Spleen (tissue), 11 donors: ENCODE results near the gene KDM1B. TPM values are rescaled to one million over a fixed set of nuclear protein-coding genes. Genes with fewer than 3 reads are reported as not detected.

Experiments used
- DNase-seq: peaks from one replicate; pipeline ENCODE4 v3.0.0-alpha.2; 2020
- H3K27ac ChIP-seq, 8 donors: fragments of 200-600 bp; sonication (generic) in 7 of 8; 1 replicate in 4 of 8; 2 replicates in 4 of 8; pipeline versions ENCODE4 v1.5.0 to v1.8.0; 2016 to 2021; ENCODE audit warnings: inconsistent platforms in 4 of 8, mild to moderate bottlenecking in 4 of 8, moderate library complexity in 1 of 8
- H3K27me3 ChIP-seq, 7 donors: fragments of 200-600 bp; sonication (generic) in 6 of 7; replicated peaks in 1 of 7; 1 replicate in 4 of 7; 2 replicates in 3 of 7; pipeline versions ENCODE4 v1.5.0 to v1.8.0; 2016 to 2021; ENCODE audit warnings: inconsistent platforms in 3 of 7, mild to moderate bottlenecking in 1 of 7
- H3K36me3 ChIP-seq, 6 donors: fragments of 200-600 bp; sonication (generic) in 5 of 6; 1 replicate in 4 of 6; 2 replicates in 2 of 6; pipeline versions ENCODE4 v1.5.0 to v1.8.0; 2016 to 2021; ENCODE audit warnings: inconsistent platforms in 2 of 6
- H3K4me1 ChIP-seq, 6 donors: fragments of 200-600 bp; sonication (generic) in 5 of 6; 1 replicate in 3 of 6; 2 replicates in 3 of 6; pipeline versions ENCODE4 v1.5.0 to v1.8.0; 2016 to 2021; ENCODE audit warnings: inconsistent platforms in 3 of 6
- H3K4me3 ChIP-seq, 8 donors: fragments of 200-600 bp; sonication (generic) in 7 of 8; 1 replicate in 4 of 8; 2 replicates in 4 of 8; pipeline versions ENCODE4 v1.5.0 to v1.8.0; 2016 to 2021; ENCODE audit warnings: inconsistent platforms in 4 of 8, mild to moderate bottlenecking in 4 of 8, moderate library complexity in 2 of 8
- H3K9me3 ChIP-seq, 8 donors: fragments of 200-600 bp; sonication (generic) in 7 of 8; 1 replicate in 4 of 8; 2 replicates in 4 of 8; pipeline versions ENCODE4 v1.5.0 to v1.8.0; 2016 to 2021; ENCODE audit warnings: inconsistent platforms in 4 of 8
- CTCF ChIP-seq, 11 experiments: fragments of 200-600 bp in 7 of 11; fragments of 450-650 bp in 4 of 11; sonication (generic) in 4 of 11; IDR thresholded peaks in 8 of 11; conservative IDR thresholded peaks in 3 of 11; 1 replicate in 7 of 11; 2 replicates in 4 of 11; pipeline versions ENCODE4 v1.4.0 to v1.8.0; 2016 to 2021; ENCODE audit warnings: antibody characterized with exemption in 11 of 11, inconsistent platforms in 4 of 11, mild to moderate bottlenecking in 1 of 11
- POLR2A ChIP-seq, 3 donors: fragments of 450-650 bp; IDR thresholded peaks; one replicate each; pipeline ENCODE4 v1.5.1; 2017; ENCODE audit warnings: antibody characterized with exemption in 3 of 3, mild to moderate bottlenecking in 1 of 3
- POLR2AphosphoS5 ChIP-seq, 3 donors: sonication (generic); formaldehyde crosslinking; IDR thresholded peaks; one replicate each; pipeline ENCODE4 v1.5.1; 2017; ENCODE audit warnings: antibody characterized with exemption in 3 of 3
- WGBS, 5 donors: extraction: QIAGEN DNeasy Blood & Tissue Kit in 3 of 5; methylation state at CpG; one replicate each; pipeline versions ENCODE4 v1.1.5 to v1.1.7; 2013 to 2018; 5-methylcytosine and 5-hydroxymethylcytosine counted together
- intact Hi-C: fragments of 100-400 bp; cut with DNase I; formaldehyde crosslinking; loops from one replicate; pipeline ENCODE4 v1.15.0; 2023; ENCODE audit warnings: low total_unique reads
- polyA plus RNA-seq, 3 donors: library from polyadenylated mRNA; stranded (reverse); fragments of 200-250 nt; gene quantifications; one replicate each; pipeline ENCODE4 v1.2.1, GENCODE V29; 2013
- total RNA-seq, 7 donors: library from RNA; depleted of rRNA in 3 of 7; stranded (reverse); fragments of >200 nt in 3 of 7; fragmentation: NEBNext Ultra II Directional in 4 of 7; extraction: Animal tissue kit (Norgen Biotek cat#: 25700) in 4 of 7; gene quantifications; one replicate each; pipeline versions ENCODE4 v1.1.0 to v1.2.1, GENCODE V29; 2016 to 2021
- donor health status: healthy with polysubstance abuse.
- donor health status: DM: no; HTN: no; CAD: no; lungs with moderate emphysema.
- donor health status: DM: no; HTN: no; CAD: no.
- donor health status: Bipolar disorder and iron deficiency.
- donor health status: healthy.
- donor health status: DM: no; HTN: no; CAD: no.
- donor health status: DM: yes; HTN: yes; CAD: no.

The KDM1B gene
- total and polyA plus RNA-seq, 10 donors = 3.6 to 27.0 (median 19.7) TPM

GRCh38 chr6:18247002-18247401 is 91.8 kb downstream of the KDM1B start:
- DNase-seq = no peak
- TF ChIP-seq POLR2AphosphoS5 (IDR thresholded peaks at IDR 0.05) (no peak), POLR2A (IDR thresholded peaks at IDR 0.05) (no peak), CTCF (IDR thresholded peaks at IDR 0.05 in 8 of 11, conservative IDR thresholded peaks at IDR 0.05 in 3 of 11) (no peak)
- Histone ChIP-seq H3K4me3 (no peak overlapping the region), H3K27me3 (no peaks in the 10 kb centered on the region), H3K9me3 (no peaks in the 10 kb centered on the region), H3K27ac (no peak overlapping the region), H3K4me1 (peaks cover 0 to 3% (median 0%) of the 10 kb centered on the region in 6 donors), H3K36me3 (peaks cover 2 to 100% (median 52%) of the 10 kb centered on the region in 6 donors)
- intact Hi-C loops = no loop called here

GRCh38 chr6:18248698-18249097 is 93.5 kb downstream of the KDM1B start:
- Histone ChIP-seq H3K27ac (no peak overlapping the region), H3K4me1 (peaks cover 0 to 8% (median 0%) of the 10 kb centered on the region in 6 donors), H3K4me3 (no peak overlapping the region), H3K36me3 (peaks cover 2 to 100% (median 45%) of the 10 kb centered on the region in 6 donors), H3K27me3 (no peaks in the 10 kb centered on the region), H3K9me3 (no peaks in the 10 kb centered on the region)
- WGBS, 5 donors = 93 to 100% (median 96%) methylated on average over 2 of the region's 2 CpGs
- intact Hi-C loops = no loop called here
- DNase-seq = no peak
- TF ChIP-seq POLR2AphosphoS5 (IDR thresholded peaks at IDR 0.05) (no peak), POLR2A (IDR thresholded peaks at IDR 0.05) (no peak), CTCF (IDR thresholded peaks at IDR 0.05 in 8 of 11, conservative IDR thresholded peaks at IDR 0.05 in 3 of 11) (no peak)

GRCh38 chr6:18249271-18249670 is 94.0 kb downstream of the KDM1B start:
- Histone ChIP-seq H3K4me1 (peaks cover 0 to 8% (median 0%) of the 10 kb centered on the region in 6 donors), H3K4me3 (no peak overlapping the region), H3K36me3 (peaks cover 2 to 100% (median 47%) of the 10 kb centered on the region in 6 donors), H3K27me3 (no peaks in the 10 kb centered on the region), H3K27ac (no peak overlapping the region), H3K9me3 (no peaks in the 10 kb centered on the region)
- DNase-seq = no peak
- no peak for TF ChIP-seq CTCF (IDR thresholded peaks at IDR 0.05 in 8 of 11, conservative IDR thresholded peaks at IDR 0.05 in 3 of 11)
- TF ChIP-seq POLR2A (IDR thresholded peaks at IDR 0.05) = no peak
- no peak for TF ChIP-seq POLR2AphosphoS5 (IDR thresholded peaks at IDR 0.05)
- intact Hi-C loops = no loop called here
- WGBS, 5 donors = 79 to 89% (median 81%) methylated on average over 4 of the region's 4 CpGs

GRCh38 chr6:18253635-18254034 is 98.4 kb downstream of the KDM1B start:
- Histone ChIP-seq H3K9me3 (no peaks in the 10 kb centered on the region), H3K36me3 (peaks cover 5 to 97% (median 64%) of the 10 kb centered on the region in 6 donors), H3K4me3 (no peak overlapping the region), H3K4me1 (peaks cover 0 to 10% (median 6%) of the 10 kb centered on the region in 6 donors), H3K27me3 (no peaks in the 10 kb centered on the region), H3K27ac (no peak overlapping the region)
- DNase-seq = no peak
- WGBS, 5 donors = 87 to 96% (median 91%) methylated on average over 5 of the region's 5 CpGs
- no peak for TF ChIP-seq POLR2AphosphoS5 (IDR thresholded peaks at IDR 0.05)
- TF ChIP-seq POLR2A (IDR thresholded peaks at IDR 0.05) = no peak
- TF ChIP-seq CTCF (IDR thresholded peaks at IDR 0.05 in 8 of 11, conservative IDR thresholded peaks at IDR 0.05 in 3 of 11) = no peak
- intact Hi-C loops = no loop called here
